Measurements from ENCODE around the gene CSPG4. TPM values are rescaled to one million over a fixed set of nuclear protein-coding genes. Genes with fewer than 3 reads are reported as not detected.
"Not testable (repeated sequence)": the region's sequence is repeated elsewhere in the genome, so short reads cannot be mapped to it uniquely, and the experiment has no call there.

CSPG4 gene
- total and polyA plus RNA-seq, 2 donors (not counting 3 experiments of a cell fraction or from before 2014, with no cell fraction given) = not detected

DNA sequence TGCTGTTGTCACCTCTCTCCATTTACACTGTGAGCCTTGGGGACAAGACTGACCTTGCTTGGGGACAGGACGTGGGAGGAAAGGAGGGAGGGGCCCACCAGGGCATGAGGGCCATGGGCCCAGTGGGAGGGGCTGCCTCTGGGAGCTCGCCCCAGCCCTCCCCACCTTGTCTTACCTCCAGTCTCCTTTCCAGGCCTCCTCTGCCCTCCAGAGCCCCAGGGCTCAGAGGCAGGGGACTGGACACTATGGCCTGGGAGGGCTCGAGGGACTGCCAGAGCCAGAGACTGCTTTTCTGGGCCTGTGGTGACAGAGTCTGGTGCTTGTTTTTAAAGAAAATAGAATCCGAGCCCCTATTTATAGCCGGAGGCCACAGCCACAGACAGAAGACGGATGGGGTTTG lies 10.2 kb downstream of the CSPG4 start:
- Histone ChIP-seq H3K36me3 (ENCODE audit: control insufficient read depth in 2 of 2, extremely low read depth in 1 of 2, insufficient read depth in 2 of 2, low read length in 2 of 2) (no peaks in the 10 kb centered on the region), H3K9me3 (replicated peaks; ENCODE audit: control insufficient read depth, insufficient read depth, low read length) (no peaks in the 10 kb centered on the region), H3K79me2 (ENCODE audit: control insufficient read depth, insufficient read depth, low read length) (no peaks in the 10 kb centered on the region), H3K4me1 (ENCODE audit: control insufficient read depth, extremely low read depth, insufficient read depth, low read length) (no peaks in the 10 kb centered on the region), H2AFZ (ENCODE audit: low read depth, low read length) (no peak overlapping the region), H4K20me1 (replicated peaks; ENCODE audit: control insufficient read depth, extremely low read depth, insufficient read depth, low read length) (no peaks in the 10 kb centered on the region), H3K9ac (replicated peaks; ENCODE audit: extremely low read depth, insufficient read depth, low read length) (no peak overlapping the region), H3K4me2 (ENCODE audit: insufficient read depth, low read length) (no peak overlapping the region), H3K27me3 (ENCODE audit: control insufficient read depth in 2 of 2, insufficient read depth in 2 of 2, low read length in 2 of 2) (peaks cover 16 to 17% of the 10 kb centered on the region in 2 experiments), H3K4me3 (replicated peaks in 1 of 3; ENCODE audit: insufficient read depth in 1 of 3, low read depth in 1 of 3, low read length in 3 of 3) (no peak overlapping the region), H3K27ac (ENCODE audit: insufficient read depth, low read depth, low read length) (no peak overlapping the region), H3K9me1 (replicated peaks; ENCODE audit: control insufficient read depth, extremely low read depth, insufficient read depth, low read length) (no peaks in the 10 kb centered on the region)
- intact Hi-C loops (cut with micrococcal nuclease) = no loop called here
- CTCF ChIA-PET = no interaction called here
- no TSS peak for BruUV-seq (replicated peaks)
- no peak for TF ChIP-seq POLR2AphosphoS5 (IDR thresholded peaks at IDR 0.05; ENCODE audit: insufficient read depth, low read depth, low read length)
- no peak for TF ChIP-seq POLR2A (IDR thresholded peaks at IDR 0.05; ENCODE audit: low read depth, low read length)
- TF ChIP-seq, protein P1, sequence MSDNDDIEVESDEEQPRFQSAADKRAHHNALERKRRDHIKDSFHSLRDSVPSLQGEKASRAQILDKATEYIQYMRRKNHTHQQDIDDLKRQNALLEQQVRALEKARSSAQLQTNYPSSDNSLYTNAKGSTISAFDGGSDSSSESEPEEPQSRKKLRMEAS (IDR thresholded peaks at IDR 0.05; ENCODE audit: insufficient read depth, insufficient read length) = no peak
- TF ChIP-seq, protein P2, sequence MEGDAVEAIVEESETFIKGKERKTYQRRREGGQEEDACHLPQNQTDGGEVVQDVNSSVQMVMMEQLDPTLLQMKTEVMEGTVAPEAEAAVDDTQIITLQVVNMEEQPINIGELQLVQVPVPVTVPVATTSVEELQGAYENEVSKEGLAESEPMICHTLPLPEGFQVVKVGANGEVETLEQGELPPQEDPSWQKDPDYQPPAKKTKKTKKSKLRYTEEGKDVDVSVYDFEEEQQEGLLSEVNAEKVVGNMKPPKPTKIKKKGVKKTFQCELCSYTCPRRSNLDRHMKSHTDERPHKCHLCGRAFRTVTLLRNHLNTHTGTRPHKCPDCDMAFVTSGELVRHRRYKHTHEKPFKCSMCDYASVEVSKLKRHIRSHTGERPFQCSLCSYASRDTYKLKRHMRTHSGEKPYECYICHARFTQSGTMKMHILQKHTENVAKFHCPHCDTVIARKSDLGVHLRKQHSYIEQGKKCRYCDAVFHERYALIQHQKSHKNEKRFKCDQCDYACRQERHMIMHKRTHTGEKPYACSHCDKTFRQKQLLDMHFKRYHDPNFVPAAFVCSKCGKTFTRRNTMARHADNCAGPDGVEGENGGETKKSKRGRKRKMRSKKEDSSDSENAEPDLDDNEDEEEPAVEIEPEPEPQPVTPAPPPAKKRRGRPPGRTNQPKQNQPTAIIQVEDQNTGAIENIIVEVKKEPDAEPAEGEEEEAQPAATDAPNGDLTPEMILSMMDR (IDR thresholded peaks at IDR 0.05; ENCODE audit: extremely low read depth in 1 of 2, insufficient read depth in 1 of 2, low read depth in 1 of 2, low read length in 2 of 2) = no peak
- TF ChIP-seq JUN (IDR thresholded peaks at IDR 0.05; ENCODE audit: borderline replicate concordance, insufficient read depth, insufficient read length, low read depth) = no peak
- no peak for TF ChIP-seq EZH2 (IDR thresholded peaks at IDR 0.05; ENCODE audit: borderline replicate concordance, low read depth, low read length, severe bottlenecking)
- TF ChIP-seq MYC (IDR thresholded peaks at IDR 0.05; ENCODE audit: low read depth, low read length) = no peak
- TF ChIP-seq FOS (IDR thresholded peaks at IDR 0.05; ENCODE audit: borderline replicate concordance, insufficient read depth, low read length) = no peak
- no peak for TF ChIP-seq GATA2 (IDR thresholded peaks at IDR 0.05; ENCODE audit: insufficient read depth, insufficient read length, low read depth, low read length)
- POLR2A ChIA-PET = no interaction called here
- FAIRE-seq (no peak), DNase-seq (ENCODE audit: low read depth, low spot score) (no peak)
- dilution Hi-C loops (cut with MboI; ENCODE audit: extremely low pct_ligation_motif_present, low sequenced_read_pairs) = no loop called here

DNA sequence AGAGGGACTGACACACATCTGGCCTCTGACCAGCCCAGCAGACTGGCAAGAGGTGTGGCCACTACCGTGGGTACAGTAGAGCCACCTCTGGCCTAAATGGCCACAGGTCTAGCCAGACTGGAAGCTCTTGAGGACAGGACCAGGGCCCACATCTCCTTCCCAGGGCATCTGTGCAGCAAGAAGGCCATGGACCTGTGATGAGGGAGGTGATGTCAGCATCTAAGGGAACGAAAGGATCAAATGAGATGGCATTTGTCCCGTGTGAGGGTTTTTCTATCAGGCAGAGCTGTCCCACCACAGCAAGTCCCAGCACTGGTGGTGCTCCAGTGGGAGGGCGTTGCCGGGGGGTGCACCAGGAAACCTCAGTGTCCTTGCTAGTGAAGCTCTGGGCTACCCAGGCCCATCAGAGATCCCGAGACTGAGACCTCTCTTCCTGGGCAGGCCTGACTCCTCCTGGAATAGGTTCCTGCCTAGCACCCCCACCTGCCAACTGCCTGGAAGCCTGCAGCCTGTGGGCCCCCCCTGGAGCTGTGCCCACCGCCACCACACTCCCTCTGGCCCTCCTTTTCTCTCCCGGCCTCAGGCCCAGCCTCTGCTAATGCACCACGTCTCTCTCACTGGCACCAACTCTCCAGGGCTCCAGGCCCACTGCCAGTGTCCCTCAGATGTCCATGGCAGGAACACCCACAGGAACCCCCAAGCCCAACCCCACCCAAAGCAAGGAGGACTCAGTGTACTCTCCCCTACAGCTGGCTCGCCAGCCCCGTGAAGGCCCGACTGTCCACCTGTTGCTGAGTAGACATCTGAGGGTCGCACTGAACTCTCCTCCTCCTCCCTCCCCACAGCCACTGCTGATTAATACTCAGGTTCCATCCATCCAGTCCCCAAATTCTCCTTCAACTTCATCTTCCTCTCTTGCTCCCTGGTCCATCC lies 11.3 kb downstream of the CSPG4 start:
- dilution Hi-C loops (cut with MboI; ENCODE audit: extremely low pct_ligation_motif_present, low sequenced_read_pairs); H3K4me3 ChIP-seq (replicated peaks in 1 of 3; ENCODE audit: insufficient read depth in 1 of 3, low read depth in 1 of 3, low read length in 3 of 3); H3K9me1 ChIP-seq (replicated peaks; ENCODE audit: control insufficient read depth, extremely low read depth, insufficient read depth, low read length); H3K9ac ChIP-seq (replicated peaks; ENCODE audit: extremely low read depth, insufficient read depth, low read length); FAIRE-seq; H3K79me2 ChIP-seq (ENCODE audit: control insufficient read depth, insufficient read depth, low read length); H3K36me3 ChIP-seq (ENCODE audit: control insufficient read depth in 2 of 2, extremely low read depth in 1 of 2, insufficient read depth in 2 of 2, low read length in 2 of 2); intact Hi-C loops (cut with micrococcal nuclease); CTCF ChIA-PET; H3K27ac ChIP-seq (ENCODE audit: insufficient read depth, low read depth, low read length); H3K4me2 ChIP-seq (ENCODE audit: insufficient read depth, low read length); POLR2A ChIA-PET; DNase-seq (ENCODE audit: low read depth, low spot score); H3K9me3 ChIP-seq (replicated peaks; ENCODE audit: control insufficient read depth, insufficient read depth, low read length); BruUV-seq (replicated peaks); H4K20me1 ChIP-seq (replicated peaks; ENCODE audit: control insufficient read depth, extremely low read depth, insufficient read depth, low read length); H2AFZ ChIP-seq (ENCODE audit: low read depth, low read length); H3K4me1 ChIP-seq (ENCODE audit: control insufficient read depth, extremely low read depth, insufficient read depth, low read length): not testable (repeated sequence)
- H3K27me3 ChIP-seq (ENCODE audit: control insufficient read depth in 2 of 2, insufficient read depth in 2 of 2, low read length in 2 of 2) = peaks cover 27 to 28% of the 10 kb centered on the region in 2 experiments
